GM19328 (cell line): ENCODE results near the gene FAM120A.
A peak's percentile ranks its signal among the peaks of the same experiment; 100 is the strongest.

Experiments
- ATAC-seq: cut with Tn5 transposase; IDR thresholded peaks from one replicate; pipeline ENCODE4 v1.9.1; 2021; ENCODE audit warnings: mild to moderate bottlenecking, moderate library complexity; ENCODE audit not compliant: unreplicated experiment

FAM120A gene

DNA sequence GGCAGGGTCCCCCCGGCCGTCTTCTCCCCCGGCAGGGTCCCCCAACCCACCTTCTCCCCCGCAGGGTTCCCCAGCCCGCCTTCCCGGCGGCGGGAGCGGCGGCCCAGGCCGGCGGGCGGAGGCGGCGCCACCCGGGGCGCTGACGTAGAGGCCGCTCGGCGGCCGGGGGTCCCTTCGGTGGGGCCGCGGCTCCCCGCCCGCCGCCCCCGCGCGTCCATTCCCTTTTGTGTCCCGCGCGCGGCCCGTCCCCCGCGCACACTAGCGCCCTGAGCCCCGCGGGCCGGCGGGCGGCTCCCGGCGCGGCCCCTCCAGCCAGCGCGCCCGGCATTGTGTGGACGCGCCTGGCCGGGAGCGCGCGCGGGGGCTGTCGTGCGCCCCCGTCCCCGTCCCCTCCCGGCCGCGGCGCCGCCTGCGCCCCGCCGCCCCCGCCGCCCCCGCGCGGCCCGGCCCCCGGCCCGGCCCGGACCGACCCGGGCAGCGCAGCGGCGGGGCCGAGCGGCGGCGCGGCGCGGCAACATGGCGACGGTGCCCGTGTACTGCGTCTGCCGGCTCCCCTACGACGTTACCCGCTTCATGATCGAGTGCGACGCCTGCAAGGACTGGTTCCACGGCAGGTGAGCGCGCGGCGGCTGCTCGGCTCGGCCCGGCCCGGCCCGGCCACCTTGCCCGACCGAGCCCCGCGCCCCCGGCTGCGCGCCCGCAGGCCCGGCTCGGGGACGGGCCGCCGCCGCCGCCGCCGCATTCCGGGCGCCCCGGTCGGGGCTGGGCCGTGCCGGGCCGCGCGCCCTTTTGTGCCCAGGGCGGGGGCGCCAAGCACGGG is 125.0 kb downstream of the FAM120A start, which contains the start of gene PHF2:
Gene PHF2 (plus strand): TSS at position 327 of the 820 bp plus-strand sequence. CDS start 190 bp downstream, at position 517.
- peak; percentile 42 for ATAC-seq

DNA sequence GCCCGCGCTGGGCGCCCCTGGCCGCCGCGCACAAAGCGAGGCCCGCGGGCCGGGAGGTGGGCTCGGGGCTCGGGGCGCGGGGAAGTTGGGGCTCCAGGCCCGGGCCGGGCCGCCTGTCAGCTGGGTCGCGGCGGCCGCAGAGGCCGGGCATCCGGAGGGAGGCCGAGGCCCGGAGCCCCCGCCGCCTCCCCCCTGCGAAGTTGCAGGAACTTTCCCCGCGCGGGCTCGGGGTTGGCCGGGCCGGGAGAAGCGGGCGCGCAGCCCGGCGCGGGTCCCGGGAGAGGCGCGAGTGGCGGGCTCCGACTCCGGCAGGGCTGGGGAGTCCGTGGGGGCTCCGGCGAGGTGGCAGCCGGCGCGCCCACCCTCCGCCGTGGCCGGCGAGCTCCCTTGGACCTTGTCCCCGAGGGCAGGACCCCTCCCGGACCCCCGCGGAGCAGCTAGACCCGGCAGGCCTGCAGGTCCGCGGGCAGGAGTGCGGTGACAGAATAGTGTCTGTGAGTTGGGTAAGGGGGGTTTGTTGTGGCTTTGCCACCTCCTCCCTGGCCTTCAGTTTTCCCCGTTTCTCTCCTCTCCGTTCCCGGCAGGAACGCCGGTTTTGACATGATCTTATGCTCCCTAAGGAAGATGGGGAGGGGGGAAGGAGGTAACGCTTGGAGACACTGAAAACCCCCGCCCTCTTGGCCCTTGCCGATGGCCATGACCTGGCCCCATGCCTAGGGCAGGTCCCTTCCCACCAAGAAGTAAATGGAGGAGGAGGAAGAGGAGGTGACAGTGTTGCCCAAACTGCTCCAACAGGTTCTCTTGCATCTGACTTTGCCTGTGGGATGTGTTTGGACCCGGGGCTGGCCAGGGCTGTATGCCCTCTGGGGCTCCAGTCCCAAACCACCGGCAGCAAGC is 125.8 kb downstream of the FAM120A start:
- ATAC-seq = peak; percentile 7

DNA sequence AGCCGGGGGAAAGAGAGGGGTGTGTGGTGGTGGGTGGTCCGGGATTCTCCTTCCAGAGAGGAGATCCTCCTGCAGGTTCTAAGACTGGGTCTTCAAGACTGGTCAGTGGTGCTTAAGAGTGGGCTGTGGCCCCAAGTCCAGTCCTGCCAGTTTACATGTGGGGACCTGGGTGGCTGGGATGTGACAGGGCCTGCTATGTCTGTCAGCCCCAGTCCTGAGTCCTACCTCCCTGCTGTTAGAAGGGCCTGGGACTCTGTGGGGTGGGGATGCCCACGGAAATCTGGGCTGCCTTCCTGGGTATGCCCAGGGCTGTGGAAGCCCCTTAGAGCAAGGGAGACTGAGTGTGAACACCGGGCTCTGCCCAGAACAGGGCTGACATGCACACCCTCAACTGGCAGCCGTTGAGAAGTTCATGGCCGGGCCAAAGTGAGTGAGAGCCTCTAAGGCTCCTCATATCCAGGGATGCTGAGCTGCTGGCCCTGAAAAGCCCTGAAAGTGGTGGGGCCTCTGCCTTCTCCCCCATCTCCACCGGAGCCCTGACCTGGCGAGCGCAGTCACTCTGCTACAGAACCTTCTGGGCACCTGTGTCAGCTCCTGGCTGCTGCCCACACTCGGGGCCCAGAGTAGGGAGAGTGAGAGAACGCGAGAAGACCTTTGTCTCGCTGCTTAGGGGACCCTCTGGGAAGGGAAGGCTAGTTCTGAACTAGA is 126.6 kb downstream of the FAM120A start:
- no peak for ATAC-seq

DNA sequence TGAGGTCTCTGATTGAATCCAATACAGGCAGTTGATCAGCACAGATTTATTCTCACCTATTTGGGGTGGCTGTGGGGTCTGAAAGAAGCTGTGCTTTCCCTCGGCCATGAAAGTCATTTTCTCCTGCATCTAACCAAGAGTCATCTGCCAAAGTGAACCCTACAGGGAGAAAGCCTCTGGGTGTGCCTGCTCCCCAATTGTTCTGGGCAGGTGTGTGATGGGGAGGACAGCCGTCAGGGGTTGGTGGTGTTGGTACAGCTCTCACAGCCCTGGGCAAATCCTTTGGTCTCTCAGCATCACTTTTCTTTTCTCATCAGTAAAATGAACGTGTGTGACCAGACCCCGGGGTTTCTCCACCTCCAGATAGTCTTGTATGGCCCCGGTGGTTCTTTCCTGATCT is 127.4 kb downstream of the FAM120A start:
- no peak for ATAC-seq

DNA sequence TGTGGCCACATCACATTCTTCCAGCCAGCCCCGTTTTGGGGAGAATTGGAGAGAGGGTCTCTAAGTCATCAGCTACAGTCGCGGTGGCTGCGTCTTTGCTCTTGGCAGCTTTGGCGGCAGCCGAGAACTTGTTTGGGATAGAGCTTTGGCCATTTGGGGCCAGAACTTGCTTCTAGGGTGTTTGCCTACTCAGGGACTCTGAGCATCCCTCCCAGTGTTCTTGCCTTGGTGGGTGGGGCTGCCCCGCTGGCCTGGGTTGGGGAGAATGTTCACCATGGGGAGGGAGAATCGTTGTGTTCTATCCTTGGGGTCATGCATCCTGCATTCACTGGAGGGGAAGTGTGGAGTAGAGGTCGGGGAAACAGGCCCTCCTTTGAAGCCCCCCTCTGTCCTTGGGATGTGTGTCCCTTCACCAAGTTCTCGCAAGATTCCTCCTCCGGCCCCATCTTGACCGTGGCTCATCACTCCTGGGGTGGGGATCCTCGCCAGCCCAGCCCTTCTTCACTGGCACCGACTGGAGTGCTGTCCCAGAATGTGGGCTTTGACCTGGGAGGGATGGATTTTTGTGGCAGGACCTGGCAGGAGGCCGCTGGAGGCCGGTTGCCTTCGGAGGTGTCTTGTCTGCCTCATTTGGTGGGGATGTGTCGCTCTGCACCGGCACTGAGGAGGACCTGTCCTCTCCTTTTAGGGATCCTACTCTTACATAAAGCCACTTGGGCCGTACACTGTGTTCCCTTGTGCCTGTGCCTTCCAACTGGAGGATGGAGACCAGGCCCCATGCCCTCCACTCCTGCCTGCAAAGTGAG is 128.4 kb downstream of the FAM120A start:
- ATAC-seq = no peak

DNA sequence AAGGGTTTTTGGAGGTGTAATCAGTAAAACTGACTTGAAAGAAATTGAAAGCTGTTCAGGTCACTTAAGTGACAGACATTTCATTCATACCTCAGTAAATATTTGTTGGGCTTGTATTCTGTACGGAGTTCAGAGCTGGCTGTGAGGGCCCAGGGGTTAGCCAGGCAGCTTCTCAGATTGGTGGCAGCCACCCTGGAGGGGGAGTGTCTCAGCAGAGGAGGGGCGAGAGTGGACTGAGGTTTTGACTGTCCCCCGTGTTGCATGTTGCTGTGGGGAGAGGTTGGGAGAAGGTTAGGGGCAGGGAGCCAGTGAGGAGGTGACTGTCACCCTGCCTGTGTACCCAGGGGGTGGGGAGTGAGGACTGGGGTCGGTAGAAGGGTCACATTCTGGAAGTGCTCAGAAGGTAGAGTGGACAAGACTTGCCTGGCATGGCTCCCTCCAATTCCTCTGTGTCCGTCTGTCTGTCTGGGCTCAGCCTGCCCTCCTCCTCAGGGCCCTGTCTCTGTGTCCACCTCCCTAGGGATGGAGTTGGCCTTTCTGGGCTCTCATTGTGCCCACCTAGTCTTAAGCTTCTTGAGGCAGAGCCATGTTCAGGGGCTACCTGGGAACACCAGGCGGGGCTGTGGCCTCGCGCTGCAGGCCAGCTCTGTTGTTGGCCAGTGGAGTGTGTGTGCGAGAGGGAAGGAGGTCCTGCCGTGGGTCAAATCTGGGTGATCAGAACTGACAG is 129.3 kb downstream of the FAM120A start:
- ATAC-seq = no peak

DNA sequence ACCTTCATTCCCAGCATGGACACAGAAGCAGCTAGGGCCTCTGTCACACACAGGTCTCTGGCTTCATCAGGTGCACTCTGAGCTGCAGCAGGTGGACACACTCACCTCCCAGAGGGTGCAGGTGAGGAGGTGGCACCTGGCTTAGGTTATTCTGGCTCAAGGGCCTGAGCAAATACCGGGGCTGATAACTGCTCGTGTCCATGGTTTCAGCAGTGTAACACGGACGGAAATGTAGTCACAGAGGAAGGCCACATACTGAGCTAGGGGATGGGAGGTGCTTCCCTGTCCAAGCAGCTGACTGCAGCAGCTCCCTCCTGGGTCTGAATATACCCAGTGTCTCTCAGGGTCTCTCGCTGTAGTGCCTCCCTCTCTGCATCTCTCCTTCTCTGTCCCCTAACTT is 130.6 kb downstream of the FAM120A start:
- no peak for ATAC-seq

DNA sequence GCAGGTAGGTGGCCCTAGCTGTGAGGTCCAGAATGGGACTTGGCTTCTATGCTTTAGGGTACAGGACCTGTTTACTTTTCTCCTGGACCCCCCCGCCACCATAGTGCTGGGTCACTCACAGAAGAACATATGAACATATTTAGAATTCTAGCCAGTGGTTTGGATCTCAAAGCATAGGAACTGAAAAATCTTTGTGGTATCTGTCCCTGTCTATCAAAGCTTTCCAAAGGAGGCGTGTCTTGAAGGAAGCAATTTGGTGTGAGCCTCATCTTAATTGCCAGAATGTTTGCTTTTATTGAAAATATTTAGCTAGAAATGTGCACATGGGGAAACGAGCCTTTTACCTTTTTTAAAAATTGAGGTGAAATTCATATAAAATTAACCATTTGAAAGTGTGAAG is 131.1 kb downstream of the FAM120A start:
- no peak for ATAC-seq

DNA sequence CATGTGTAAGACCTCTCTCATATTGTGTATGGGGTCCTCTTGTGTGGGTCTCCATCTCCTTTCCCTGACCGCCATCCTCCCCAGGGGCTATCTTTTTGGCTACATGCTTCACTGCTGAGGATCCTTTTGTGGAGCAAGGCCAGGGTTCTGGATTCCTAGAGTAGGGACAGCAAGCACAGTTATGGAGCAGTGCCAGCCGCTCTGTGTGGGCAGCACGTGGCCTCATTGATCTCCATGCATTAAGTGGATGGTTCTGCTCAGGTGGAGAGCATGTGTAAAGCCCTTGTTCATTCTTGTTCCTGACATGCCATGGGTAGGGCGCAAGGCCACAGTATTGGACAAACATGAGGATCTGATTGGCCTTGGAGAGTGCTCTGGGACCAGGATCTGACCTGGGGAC is 133.8 kb downstream of the FAM120A start:
- no peak for ATAC-seq

DNA sequence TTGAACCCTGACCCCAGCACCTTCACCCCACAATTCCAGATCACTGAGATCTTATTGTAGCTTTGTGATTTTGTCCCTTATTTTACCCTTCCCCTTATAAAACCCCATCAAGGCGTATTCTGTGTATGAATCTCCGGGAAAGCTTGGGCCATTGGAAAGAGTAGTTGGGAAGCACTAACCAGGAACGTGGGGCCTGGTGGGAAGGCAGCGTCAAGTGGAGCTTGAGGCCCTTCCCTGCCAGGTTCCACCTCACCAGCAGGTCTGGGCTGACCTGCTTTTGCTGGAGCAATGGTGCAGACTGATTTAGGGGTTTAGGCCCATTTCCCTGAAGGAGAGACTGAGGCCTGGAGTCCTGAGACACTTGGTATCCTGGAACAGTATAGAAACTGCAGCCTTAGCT is 134.2 kb downstream of the FAM120A start:
- no peak for ATAC-seq

DNA sequence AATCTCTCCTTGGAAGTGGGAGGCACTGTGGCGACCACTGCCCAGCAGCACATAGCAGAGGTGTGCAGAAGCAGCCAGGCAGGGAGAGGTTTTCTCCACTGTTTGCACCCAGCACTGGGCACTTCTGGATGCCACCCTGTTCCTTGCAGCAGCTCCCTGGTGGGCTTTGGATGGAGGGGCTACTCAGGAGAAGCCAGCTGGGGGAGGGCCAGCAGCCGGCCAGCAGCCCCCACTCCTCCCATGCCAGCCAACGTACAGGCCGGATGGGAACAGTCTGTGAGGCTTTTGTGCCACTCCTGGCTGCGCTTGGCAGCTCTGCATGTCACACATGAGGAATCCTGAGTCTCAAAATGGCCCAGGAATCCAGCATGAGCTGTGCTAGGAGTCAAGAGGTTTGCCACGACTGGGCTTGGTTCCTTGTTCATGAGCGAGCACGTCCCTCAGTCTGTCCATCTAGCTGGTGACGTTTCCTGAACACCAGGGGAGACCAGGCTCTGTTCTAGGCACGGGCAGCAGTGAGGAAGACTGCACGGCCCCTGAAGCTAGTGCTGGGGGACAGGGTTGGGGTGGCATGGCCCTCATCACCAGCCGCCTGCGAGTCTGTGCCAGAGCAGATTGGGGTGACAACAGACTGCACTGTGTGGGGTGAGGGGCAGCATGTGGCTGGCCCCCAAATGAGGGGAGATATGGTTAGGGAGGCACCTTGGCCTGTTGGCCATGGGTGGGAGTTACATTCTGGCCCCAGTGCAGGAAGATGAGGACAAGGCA is 135.0 kb downstream of the FAM120A start:
- no peak for ATAC-seq

DNA sequence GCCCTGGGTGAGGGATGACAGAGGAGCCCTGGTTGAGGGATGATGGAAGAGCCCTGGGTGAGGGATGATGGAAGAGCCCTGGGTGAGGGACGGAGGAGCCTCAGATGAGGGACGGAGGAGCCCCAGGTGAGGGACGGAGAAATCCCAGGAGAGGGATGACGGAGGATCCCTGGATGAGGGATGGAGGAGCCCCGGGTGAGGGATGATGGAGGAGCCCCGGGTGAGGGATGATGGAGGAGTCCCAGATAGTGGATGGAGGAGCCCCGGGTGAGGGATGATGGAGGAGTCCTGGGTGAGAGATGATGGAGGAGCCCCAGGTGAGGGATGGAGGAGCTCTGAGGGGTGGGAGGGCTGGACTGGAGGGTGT is 135.8 kb downstream of the FAM120A start:
- ATAC-seq = no peak

DNA sequence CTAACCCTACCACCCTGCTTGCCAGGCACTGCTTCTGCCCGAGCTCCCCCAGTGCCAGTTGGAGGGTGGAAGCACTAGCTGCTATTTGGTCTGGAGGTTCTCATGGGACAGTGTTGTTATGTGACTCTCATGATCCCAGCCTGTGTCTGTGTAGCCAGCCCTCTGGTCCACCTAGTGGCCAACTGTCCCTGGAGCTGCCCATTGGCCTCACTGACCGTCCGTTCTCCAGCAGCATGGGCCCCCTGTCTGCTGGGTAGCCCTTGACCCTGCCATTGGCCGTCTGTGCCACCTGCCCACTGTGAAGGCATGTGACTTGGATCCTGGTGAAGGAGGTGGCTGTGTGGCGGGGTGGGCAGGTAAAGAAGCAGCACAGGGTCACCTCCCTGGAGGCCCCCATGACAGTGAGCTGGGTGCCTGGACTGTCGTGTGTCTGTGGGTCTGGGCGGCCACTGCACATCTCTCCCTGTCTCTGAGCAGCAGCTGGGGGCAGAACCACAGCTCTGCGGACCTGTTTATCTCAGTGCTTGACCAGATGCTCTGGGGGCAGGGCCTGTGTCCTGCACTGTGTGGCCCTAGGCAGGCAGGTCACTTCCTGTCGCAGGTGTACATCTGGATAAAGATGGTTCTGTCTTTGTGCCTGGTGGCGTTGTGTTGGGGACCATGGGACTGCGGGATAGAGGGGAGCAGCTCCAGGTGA is 136.3 kb downstream of the FAM120A start:
- no peak for ATAC-seq

DNA sequence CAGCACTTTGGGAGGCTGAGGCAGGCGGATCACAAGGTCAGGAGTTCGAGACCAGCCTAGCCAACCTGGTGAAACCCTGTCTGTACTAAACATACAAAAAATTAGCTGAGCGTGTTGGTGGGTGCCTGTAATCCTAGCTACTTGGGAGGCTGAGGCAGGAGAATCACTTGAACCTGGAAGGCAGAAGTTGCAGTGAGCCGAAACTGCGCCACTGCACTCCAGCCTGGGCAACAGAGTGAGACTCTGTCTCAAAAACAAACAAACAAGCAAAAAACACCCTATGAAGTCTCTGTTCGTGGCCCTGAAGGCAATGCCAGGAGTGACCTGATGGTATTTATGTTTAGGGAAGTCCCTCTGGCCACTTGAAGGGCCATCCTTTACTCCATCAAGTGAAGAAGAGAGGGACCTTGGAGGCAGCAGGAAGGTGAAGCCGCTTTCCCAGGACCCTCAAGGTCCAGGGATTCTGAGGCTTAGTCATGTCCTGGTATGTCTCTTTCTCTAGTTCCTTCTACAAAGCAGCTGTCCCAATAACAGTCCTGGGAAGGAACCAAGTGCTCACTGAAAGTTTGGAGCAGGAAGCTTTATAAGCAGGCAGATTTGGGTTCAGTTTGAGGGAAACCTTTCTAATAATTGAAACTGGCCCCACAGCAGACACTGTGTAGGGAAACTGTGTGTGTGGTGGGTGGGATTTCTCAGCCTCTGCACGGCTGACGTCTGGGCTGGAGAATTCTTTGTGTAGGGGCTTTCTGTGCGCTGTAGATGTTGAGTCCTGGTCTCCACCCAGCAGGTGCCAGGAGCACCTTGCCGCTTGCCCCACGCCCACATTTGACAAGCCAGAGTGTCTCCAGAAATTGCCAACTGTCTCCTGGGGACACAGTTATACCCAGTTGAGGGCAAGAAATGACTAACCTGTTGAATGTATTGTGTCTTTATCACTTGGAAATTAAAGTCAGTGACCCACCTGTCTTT is 137.4 kb downstream of the FAM120A start:
- ATAC-seq = no peak

DNA sequence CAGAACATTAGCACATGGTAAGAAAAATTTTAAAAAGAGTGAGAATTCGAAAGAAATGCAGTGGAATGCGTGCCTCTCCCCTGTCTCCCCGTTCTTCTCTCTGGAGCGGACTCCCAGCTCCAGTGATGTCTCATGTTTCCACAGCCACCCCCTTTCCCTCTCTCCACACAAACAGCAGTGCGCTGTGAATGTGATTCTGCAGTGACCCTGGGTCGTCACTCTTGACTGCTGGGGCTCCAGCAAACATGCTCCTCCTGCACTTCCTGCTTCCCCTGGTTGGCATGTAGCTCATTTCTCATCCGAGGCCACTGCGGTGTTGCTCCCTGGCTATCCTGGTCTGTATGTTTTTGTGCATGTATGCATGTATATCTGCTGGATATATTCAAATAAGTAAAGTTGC is 138.2 kb downstream of the FAM120A start:
- no peak for ATAC-seq

DNA sequence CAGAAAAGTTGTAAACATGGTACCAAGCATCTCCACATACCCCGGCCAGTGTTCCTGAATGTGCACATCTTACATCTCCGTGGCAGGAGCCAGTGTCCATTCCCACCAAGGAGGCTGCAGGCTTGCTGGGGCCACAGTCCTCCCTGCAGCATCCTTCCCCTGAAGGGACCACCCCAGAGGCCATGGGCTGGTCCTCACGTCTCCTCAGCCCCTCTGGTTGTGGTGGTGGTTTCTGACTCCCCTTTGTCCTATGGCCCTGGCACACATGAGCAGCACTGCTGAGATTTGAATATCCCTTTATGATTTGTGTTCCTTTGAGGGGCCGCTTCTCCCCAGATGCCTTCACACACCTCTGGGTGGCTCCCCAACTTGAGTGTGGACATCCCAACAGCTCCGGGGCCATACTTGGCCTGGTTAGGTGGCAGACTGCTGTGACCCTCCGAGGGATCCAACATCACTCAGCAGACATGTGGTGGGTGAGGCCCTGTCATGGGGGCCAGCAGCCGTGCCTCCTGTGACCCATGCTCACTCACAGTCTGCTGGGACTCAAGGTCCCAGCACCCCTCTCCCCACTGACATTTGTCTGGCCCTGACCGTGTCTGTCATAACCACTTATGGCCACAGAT is 139.2 kb downstream of the FAM120A start:
- ATAC-seq = no peak
